Esophagus muscularis mucosa (tissue), 4 donors: ENCODE data around the gene CYP19A1. TPM values are rescaled to one million over a fixed set of nuclear protein-coding genes. Genes with fewer than 3 reads are reported as not detected.
A peak's percentile ranks its signal among the peaks of the same experiment; 100 is the strongest.

Source experiments
- DNase-seq: peaks from one replicate; pipeline ENCODE4 v3.0.0-alpha.2; 2017; ENCODE audit errors: extremely low spot score
- H3K27ac ChIP-seq, 4 donors: fragments of 200-600 bp; sonication (generic); replicated peaks in 1 of 4; 1 replicate in 3 of 4; 2 replicates in 1 of 4; pipeline ENCODE4 v1.5.1; 2016 to 2019; ENCODE audit warnings: mild to moderate bottlenecking in 1 of 4
- H3K27me3 ChIP-seq, 4 donors: fragments of 200-600 bp; sonication (generic); one replicate each; pipeline versions ENCODE4 v1.5.1 to v1.6.0; 2016 to 2019
- H3K36me3 ChIP-seq, 4 donors: fragments of 200-600 bp; sonication (generic); one replicate each; pipeline ENCODE4 v1.5.1; 2016 to 2019
- H3K4me1 ChIP-seq, 4 donors: fragments of 200-600 bp; sonication (generic); one replicate each; pipeline ENCODE4 v1.5.1; 2016 to 2019
- H3K4me3 ChIP-seq, 4 donors: fragments of 200-600 bp; sonication (generic); 1 replicate in 2 of 4; 2 replicates in 2 of 4; pipeline ENCODE4 v1.5.1; 2016 to 2019; ENCODE audit warnings: mild to moderate bottlenecking in 4 of 4, moderate library complexity in 1 of 4
- H3K9me3 ChIP-seq, 4 donors: fragments of 200-600 bp; sonication (generic); 1 replicate in 3 of 4; 2 replicates in 1 of 4; pipeline ENCODE4 v1.5.1; 2016 to 2019
- CTCF ChIP-seq, 3 experiments: fragments of 200-600 bp in 2 of 3; fragments of 450-650 bp in 1 of 3; sonication (generic) in 2 of 3; IDR thresholded peaks; one replicate each; pipeline ENCODE4 v1.5.1; 2017 to 2019; ENCODE audit warnings: antibody characterized with exemption in 3 of 3, mild to moderate bottlenecking in 2 of 3, moderate library complexity in 1 of 3
- EP300 ChIP-seq: sonication (generic); formaldehyde crosslinking; IDR thresholded peaks from one replicate; pipeline ENCODE4 v1.6.1; 2017; ENCODE audit warnings: antibody characterized with exemption
- POLR2A ChIP-seq: fragments of 450-650 bp; IDR thresholded peaks from one replicate; pipeline ENCODE4 v1.6.1; 2017; ENCODE audit warnings: antibody characterized with exemption, moderate library complexity, mild to moderate bottlenecking, low read depth
- POLR2AphosphoS5 ChIP-seq, 2 donors: sonication (generic); formaldehyde crosslinking; IDR thresholded peaks; one replicate each; pipeline ENCODE4 v1.6.1; 2017; ENCODE audit warnings: antibody characterized with exemption in 2 of 2
- WGBS: methylation state at CpG from one replicate; pipeline ENCODE4 v1.1.5; 2018; 5-methylcytosine and 5-hydroxymethylcytosine counted together
- intact Hi-C: fragments of 100-400 bp; cut with DNase I; formaldehyde crosslinking; loops from one replicate; pipeline ENCODE4 v1.15.1; 2023
- total RNA-seq, 4 donors: library from RNA; depleted of rRNA; stranded (reverse); fragments of >200 nt; gene quantifications; one replicate each; pipeline versions ENCODE4 v1.1.0 to v1.2.1, GENCODE V29; 2016

The CYP19A1 gene
- total RNA-seq, 4 donors from 2014 or later: 1.5 to 3.5 (median 2.1) TPM; not detected in 1

DNA sequence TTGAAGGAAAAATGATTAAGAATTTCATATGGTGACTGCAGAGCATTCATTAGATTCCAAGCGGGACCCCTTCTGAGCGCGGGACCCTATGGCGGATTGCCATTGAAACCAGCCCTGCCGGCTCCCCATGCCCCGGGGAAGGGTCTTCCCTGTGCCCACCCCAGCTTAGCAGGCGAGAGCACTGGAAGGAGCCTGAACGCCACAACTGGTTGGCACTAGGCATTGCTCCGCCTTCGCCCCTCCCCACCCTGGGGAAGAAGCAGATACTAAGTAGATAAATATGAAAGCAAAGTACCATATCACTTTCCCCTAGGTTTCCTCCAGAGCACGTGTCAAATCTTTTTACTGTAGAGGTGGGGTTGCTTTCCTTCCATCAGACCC is 70.7 kb downstream of the CYP19A1 start:
- intact Hi-C loops: no loop called here
- WGBS: 0% methylated on average over 2 of the region's 11 CpGs
- Histone ChIP-seq H3K36me3 (no peaks in the 10 kb centered on the region), H3K4me1 (peaks cover 6 to 18% (median 12%) of the 10 kb centered on the region in 4 donors), H3K27me3 (peaks cover 0 to 55% (median 3%) of the 10 kb centered on the region in 4 donors), H3K27ac (no peak overlapping the region), H3K4me3 (peak overlapping the region; percentile 55 to 58 (median 57)), H3K9me3 (no peaks in the 10 kb centered on the region)
- TF ChIP-seq CTCF (IDR thresholded peaks at IDR 0.05): no peak
- TF ChIP-seq POLR2A: no peak
- DNase-seq: no peak

- no peak for DNase-seq
- Histone ChIP-seq H3K4me1 (peaks cover 6 to 18% (median 12%) of the 10 kb centered on the region in 4 donors), H3K4me3 (peak overlapping the region; percentile 55 to 58 (median 57)), H3K36me3 (no peaks in the 10 kb centered on the region), H3K9me3 (peaks cover 0 to 4% (median 0%) of the 10 kb centered on the region in 4 donors), H3K27ac (no peak overlapping the region), H3K27me3 (peaks cover 0 to 50% (median 3%) of the 10 kb centered on the region in 4 donors)
- intact Hi-C loops: no loop called here
- no peak for TF ChIP-seq POLR2A
- no peak for TF ChIP-seq POLR2AphosphoS5 (IDR thresholded peaks at IDR 0.05)
- no peak for TF ChIP-seq EP300
- TF ChIP-seq CTCF (IDR thresholded peaks at IDR 0.05): no peak
- WGBS: 5% methylated on average over 19 of the region's 47 CpGs
Observed at GRCh38 chr15:51267051-51267702, 71.2 kb downstream of the CYP19A1 start.

- DNase-seq: no peak
- 48% methylated on average over 9 of the region's 9 CpGs for WGBS
- peaks cover 0 to 7% (median 0%) of the 10 kb centered on the region in 4 donors for H3K9me3 ChIP-seq
- peaks cover 6 to 18% (median 12%) of the 10 kb centered on the region in 4 donors for H3K4me1 ChIP-seq
- no peak overlapping the region for H3K27ac ChIP-seq
- intact Hi-C loops: no loop called here
- H3K4me3 ChIP-seq: peak overlapping the region; percentile 55 to 58 (median 57)
- TF ChIP-seq CTCF (IDR thresholded peaks at IDR 0.05): no peak
- TF ChIP-seq POLR2A: no peak
- TF ChIP-seq EP300: no peak
- TF ChIP-seq POLR2AphosphoS5 (IDR thresholded peaks at IDR 0.05): no peak
- H3K36me3 ChIP-seq: no peaks in the 10 kb centered on the region
- peaks cover 0 to 48% (median 3%) of the 10 kb centered on the region in 4 donors for H3K27me3 ChIP-seq
Observed at GRCh38 chr15:51266656-51267050, 71.7 kb downstream of the CYP19A1 start.

- H3K4me1 ChIP-seq: peaks cover 6 to 18% (median 12%) of the 10 kb centered on the region in 4 donors
- intact Hi-C loops: no loop called here
- WGBS: 91% methylated on average over 5 of the region's 5 CpGs
- peaks cover 0 to 47% (median 3%) of the 10 kb centered on the region in 4 donors for H3K27me3 ChIP-seq
- H3K9me3 ChIP-seq: peaks cover 0 to 7% (median 0%) of the 10 kb centered on the region in 4 donors
- TF ChIP-seq POLR2A (no peak), POLR2AphosphoS5 (IDR thresholded peaks at IDR 0.05) (no peak), EP300 (no peak), CTCF (IDR thresholded peaks at IDR 0.05) (no peak)
- no peak for DNase-seq
- H3K4me3 ChIP-seq: no peak overlapping the region
- no peaks in the 10 kb centered on the region for H3K36me3 ChIP-seq
- H3K27ac ChIP-seq: no peak overlapping the region
Observed at GRCh38 chr15:51265037-51265555, 73.3 kb downstream of the CYP19A1 start.
